ENCODE data around the gene TELO2. TPM values are rescaled to one million over a fixed set of nuclear protein-coding genes. Genes with fewer than 3 reads are reported as not detected.

Gene TELO2
- total and polyA plus RNA-seq, 2 donors (not counting 3 experiments of a cell fraction or from before 2014, with no cell fraction given): 30.7 to 61.6 TPM

DNA sequence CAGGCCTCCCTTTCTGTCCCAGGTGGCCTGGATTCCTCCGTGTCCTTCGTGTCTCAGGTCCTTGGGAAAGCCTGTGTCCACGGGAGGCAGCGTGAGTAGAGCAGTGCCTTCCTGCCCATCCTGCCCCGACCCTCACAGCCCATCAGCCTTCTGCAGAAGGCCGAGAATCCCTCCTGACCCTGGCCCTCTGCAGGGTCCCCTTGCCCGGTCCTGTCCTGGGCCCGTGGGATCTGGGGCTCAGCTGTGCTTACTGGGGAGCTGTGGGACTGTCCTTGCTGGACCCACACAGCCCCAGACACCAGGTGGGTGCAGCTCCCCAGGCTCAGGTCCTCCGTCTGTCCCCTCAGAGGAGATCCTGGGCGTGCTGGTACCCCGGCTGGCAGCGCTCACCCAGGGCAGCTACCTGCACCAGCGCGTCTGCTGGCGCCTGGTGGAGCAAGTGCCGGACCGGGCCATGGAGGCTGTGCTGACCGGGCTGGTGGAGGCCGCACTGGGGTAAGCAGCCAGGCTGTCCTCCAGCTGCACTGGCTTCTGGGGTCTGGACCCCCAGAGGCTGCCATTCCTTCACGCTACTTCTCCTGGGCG, 3.9 kb downstream of the TELO2 start:
- peaks cover 6 to 30% of the 10 kb centered on the region in 2 experiments for H3K36me3 ChIP-seq (ENCODE audit: control insufficient read depth in 2 of 2, extremely low read depth in 1 of 2, insufficient read depth in 2 of 2, low read length in 2 of 2)
- POLR2A ChIA-PET: no interaction called here
- intact Hi-C loops (cut with micrococcal nuclease): no loop called here
- no peak overlapping the region for H3K9ac ChIP-seq (replicated peaks; ENCODE audit: extremely low read depth, insufficient read depth, low read length)
- dilution Hi-C loops (cut with MboI; ENCODE audit: extremely low pct_ligation_motif_present, low sequenced_read_pairs): no loop called here
- BruUV-seq (replicated peaks): no TSS peak
- H3K4me3 ChIP-seq (replicated peaks in 1 of 3; ENCODE audit: insufficient read depth in 1 of 3, low read depth in 1 of 3, low read length in 3 of 3): no peak overlapping the region
- no peak overlapping the region for H3K4me2 ChIP-seq (ENCODE audit: insufficient read depth, low read length)
- FAIRE-seq (no peak), DNase-seq (ENCODE audit: low read depth, low spot score) (no peak)
- no peak for TF ChIP-seq GATA2 (IDR thresholded peaks at IDR 0.05; ENCODE audit: insufficient read depth, insufficient read length, low read depth, low read length)
- no peak for TF ChIP-seq JUN (IDR thresholded peaks at IDR 0.05; ENCODE audit: borderline replicate concordance, insufficient read depth, insufficient read length, low read depth)
- H3K27me3 ChIP-seq (ENCODE audit: control insufficient read depth in 2 of 2, insufficient read depth in 2 of 2, low read length in 2 of 2): no peaks in the 10 kb centered on the region
- H4K20me1 ChIP-seq (replicated peaks; ENCODE audit: control insufficient read depth, extremely low read depth, insufficient read depth, low read length): no peaks in the 10 kb centered on the region
- no peak overlapping the region for H3K27ac ChIP-seq (ENCODE audit: insufficient read depth, low read depth, low read length)
- H3K9me1 ChIP-seq (replicated peaks; ENCODE audit: control insufficient read depth, extremely low read depth, insufficient read depth, low read length): no peaks in the 10 kb centered on the region
- CTCF ChIA-PET: interaction anchor here (1.3 kb wide), 1 partner anchor 46 kb away, joined by 3 read pairs; no protein-coding TSS in a partner anchor
- peaks cover 15% of the 10 kb centered on the region for H3K4me1 ChIP-seq (ENCODE audit: control insufficient read depth, extremely low read depth, insufficient read depth, low read length)
- peaks cover 19% of the 10 kb centered on the region for H3K79me2 ChIP-seq (ENCODE audit: control insufficient read depth, insufficient read depth, low read length)
- no peak overlapping the region for H2AFZ ChIP-seq (ENCODE audit: low read depth, low read length)
- H3K9me3 ChIP-seq (replicated peaks; ENCODE audit: control insufficient read depth, insufficient read depth, low read length): no peaks in the 10 kb centered on the region

DNA sequence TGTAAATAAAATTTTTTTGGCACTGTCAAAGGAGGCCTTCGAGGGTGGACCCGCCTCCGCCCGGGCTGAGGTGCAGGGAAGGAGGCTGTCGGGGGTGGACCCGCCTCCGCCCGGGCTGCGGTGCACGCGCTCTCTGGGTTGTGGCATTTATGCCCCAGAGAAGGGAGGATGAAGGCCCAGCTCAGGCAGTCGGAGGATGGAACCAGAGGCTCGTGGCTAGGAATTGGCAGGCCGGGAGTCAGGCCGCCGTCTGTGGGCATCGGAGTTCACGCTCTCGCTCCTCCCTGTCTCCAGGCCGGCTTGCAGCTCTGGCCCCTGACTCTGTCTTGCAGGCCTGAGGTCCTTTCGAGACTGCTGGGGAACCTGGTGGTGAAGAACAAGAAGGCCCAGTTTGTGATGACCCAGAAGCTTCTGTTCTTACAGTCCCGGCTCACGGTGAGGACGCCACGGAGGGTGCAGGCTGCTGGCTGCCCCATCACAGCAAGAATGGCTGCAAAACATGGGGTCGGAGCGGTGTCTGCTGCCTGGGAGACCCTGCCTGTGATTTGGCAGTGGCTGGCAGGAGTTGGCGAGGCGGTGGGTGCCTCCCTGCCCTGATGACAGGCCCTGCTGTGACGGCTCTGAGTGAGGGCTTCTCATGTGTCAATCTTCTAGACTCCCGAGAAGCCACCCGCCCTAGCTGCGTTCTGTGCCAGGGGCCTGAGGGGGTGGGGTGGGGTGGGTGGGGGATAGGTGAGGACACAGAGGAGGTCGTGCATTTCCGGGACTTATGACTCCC, 5.9 kb downstream of the TELO2 start:
- Histone ChIP-seq H3K9ac (replicated peaks; ENCODE audit: extremely low read depth, insufficient read depth, low read length) (no peak overlapping the region), H4K20me1 (replicated peaks; ENCODE audit: control insufficient read depth, extremely low read depth, insufficient read depth, low read length) (no peaks in the 10 kb centered on the region), H3K4me3 (replicated peaks in 1 of 3; ENCODE audit: insufficient read depth in 1 of 3, low read depth in 1 of 3, low read length in 3 of 3) (no peak overlapping the region), H2AFZ (ENCODE audit: low read depth, low read length) (no peak overlapping the region), H3K27me3 (ENCODE audit: control insufficient read depth in 2 of 2, insufficient read depth in 2 of 2, low read length in 2 of 2) (no peaks in the 10 kb centered on the region), H3K79me2 (ENCODE audit: control insufficient read depth, insufficient read depth, low read length) (peaks cover 14% of the 10 kb centered on the region), H3K9me1 (replicated peaks; ENCODE audit: control insufficient read depth, extremely low read depth, insufficient read depth, low read length) (no peaks in the 10 kb centered on the region), H3K27ac (ENCODE audit: insufficient read depth, low read depth, low read length) (no peak overlapping the region), H3K4me1 (ENCODE audit: control insufficient read depth, extremely low read depth, insufficient read depth, low read length) (peaks cover 6% of the 10 kb centered on the region), H3K4me2 (ENCODE audit: insufficient read depth, low read length) (no peak overlapping the region), H3K36me3 (ENCODE audit: control insufficient read depth in 2 of 2, extremely low read depth in 1 of 2, insufficient read depth in 2 of 2, low read length in 2 of 2) (peaks cover 10 to 36% of the 10 kb centered on the region in 2 experiments), H3K9me3 (replicated peaks; ENCODE audit: control insufficient read depth, insufficient read depth, low read length) (no peaks in the 10 kb centered on the region)
- BruUV-seq (replicated peaks): no TSS peak
- no peak for FAIRE-seq
- ChIA-PET POLR2A (no interaction called here), CTCF (no interaction called here)
- TF ChIP-seq FOS (IDR thresholded peaks at IDR 0.05; ENCODE audit: borderline replicate concordance, insufficient read depth, low read length) (no peak), JUN (IDR thresholded peaks at IDR 0.05; ENCODE audit: borderline replicate concordance, insufficient read depth, insufficient read length, low read depth) (no peak), POLR2AphosphoS5 (IDR thresholded peaks at IDR 0.05; ENCODE audit: insufficient read depth, low read depth, low read length) (no peak), POLR2A (IDR thresholded peaks at IDR 0.05; ENCODE audit: low read depth, low read length) (no peak), EZH2 (IDR thresholded peaks at IDR 0.05; ENCODE audit: borderline replicate concordance, low read depth, low read length, severe bottlenecking) (no peak), MYC (IDR thresholded peaks at IDR 0.05; ENCODE audit: low read depth, low read length) (no peak), GATA2 (IDR thresholded peaks at IDR 0.05; ENCODE audit: insufficient read depth, insufficient read length, low read depth, low read length) (no peak)
- TF ChIP-seq, protein P1, sequence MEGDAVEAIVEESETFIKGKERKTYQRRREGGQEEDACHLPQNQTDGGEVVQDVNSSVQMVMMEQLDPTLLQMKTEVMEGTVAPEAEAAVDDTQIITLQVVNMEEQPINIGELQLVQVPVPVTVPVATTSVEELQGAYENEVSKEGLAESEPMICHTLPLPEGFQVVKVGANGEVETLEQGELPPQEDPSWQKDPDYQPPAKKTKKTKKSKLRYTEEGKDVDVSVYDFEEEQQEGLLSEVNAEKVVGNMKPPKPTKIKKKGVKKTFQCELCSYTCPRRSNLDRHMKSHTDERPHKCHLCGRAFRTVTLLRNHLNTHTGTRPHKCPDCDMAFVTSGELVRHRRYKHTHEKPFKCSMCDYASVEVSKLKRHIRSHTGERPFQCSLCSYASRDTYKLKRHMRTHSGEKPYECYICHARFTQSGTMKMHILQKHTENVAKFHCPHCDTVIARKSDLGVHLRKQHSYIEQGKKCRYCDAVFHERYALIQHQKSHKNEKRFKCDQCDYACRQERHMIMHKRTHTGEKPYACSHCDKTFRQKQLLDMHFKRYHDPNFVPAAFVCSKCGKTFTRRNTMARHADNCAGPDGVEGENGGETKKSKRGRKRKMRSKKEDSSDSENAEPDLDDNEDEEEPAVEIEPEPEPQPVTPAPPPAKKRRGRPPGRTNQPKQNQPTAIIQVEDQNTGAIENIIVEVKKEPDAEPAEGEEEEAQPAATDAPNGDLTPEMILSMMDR (IDR thresholded peaks at IDR 0.05; ENCODE audit: extremely low read depth in 1 of 2, insufficient read depth in 1 of 2, low read depth in 1 of 2, low read length in 2 of 2): no peak
- TF ChIP-seq, protein P2, sequence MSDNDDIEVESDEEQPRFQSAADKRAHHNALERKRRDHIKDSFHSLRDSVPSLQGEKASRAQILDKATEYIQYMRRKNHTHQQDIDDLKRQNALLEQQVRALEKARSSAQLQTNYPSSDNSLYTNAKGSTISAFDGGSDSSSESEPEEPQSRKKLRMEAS (IDR thresholded peaks at IDR 0.05; ENCODE audit: insufficient read depth, insufficient read length): no peak
- intact Hi-C loops (cut with micrococcal nuclease) (no loop called here), dilution Hi-C loops (cut with MboI; ENCODE audit: extremely low pct_ligation_motif_present, low sequenced_read_pairs) (no loop called here)
- no peak for DNase-seq (ENCODE audit: low read depth, low spot score)

Measured in endothelial cell of umbilical vein (primary cell).